Panc1 (cell line): ENCODE results near the gene DNASE2B.

ENCODE experiments used
- POLR2AphosphoS5 ChIP-seq: IDR thresholded peaks from 2 replicates; pipeline ENCODE4 v1.6.1; 2012; ENCODE audit warnings: mild to moderate bottlenecking, low read depth, low read length, moderate library complexity
- SIN3A ChIP-seq: IDR thresholded peaks from 2 replicates; pipeline ENCODE4 v1.6.1; 2012; ENCODE audit warnings: low read depth, mild to moderate bottlenecking, low read length, moderate library complexity, borderline replicate concordance; ENCODE audit not compliant: insufficient read depth
- TCF7L2 ChIP-seq: IDR thresholded peaks from 2 replicates; pipeline ENCODE4 v1.6.1; 2011; ENCODE audit warnings: mild to moderate bottlenecking, low read depth, low read length, inconsistent platforms
- TF ChIP-seq, protein P1 (sequence below): fragments of 450-650 bp; IDR thresholded peaks from 2 replicates; pipeline ENCODE4 v1.5.1; 2017; ENCODE audit warnings: mild to moderate bottlenecking
- TF ChIP-seq, protein P2 (sequence below), 2 experiments: IDR thresholded peaks; 2 replicates each; pipeline ENCODE4 v1.6.1; 2011 to 2012; ENCODE audit warnings: low read depth in 2 of 2, control low read depth in 1 of 2, low read length in 1 of 2, mild to moderate bottlenecking in 1 of 2, moderate library complexity in 1 of 2; ENCODE audit not compliant: insufficient read depth in 1 of 2

GRCh38 chr1:84366786-84367185 lies 31.5 kb upstream of the DNASE2B start:
- TF ChIP-seq SIN3A (no peak), TCF7L2 (no peak), POLR2AphosphoS5 (no peak)
- TF ChIP-seq, protein P1, sequence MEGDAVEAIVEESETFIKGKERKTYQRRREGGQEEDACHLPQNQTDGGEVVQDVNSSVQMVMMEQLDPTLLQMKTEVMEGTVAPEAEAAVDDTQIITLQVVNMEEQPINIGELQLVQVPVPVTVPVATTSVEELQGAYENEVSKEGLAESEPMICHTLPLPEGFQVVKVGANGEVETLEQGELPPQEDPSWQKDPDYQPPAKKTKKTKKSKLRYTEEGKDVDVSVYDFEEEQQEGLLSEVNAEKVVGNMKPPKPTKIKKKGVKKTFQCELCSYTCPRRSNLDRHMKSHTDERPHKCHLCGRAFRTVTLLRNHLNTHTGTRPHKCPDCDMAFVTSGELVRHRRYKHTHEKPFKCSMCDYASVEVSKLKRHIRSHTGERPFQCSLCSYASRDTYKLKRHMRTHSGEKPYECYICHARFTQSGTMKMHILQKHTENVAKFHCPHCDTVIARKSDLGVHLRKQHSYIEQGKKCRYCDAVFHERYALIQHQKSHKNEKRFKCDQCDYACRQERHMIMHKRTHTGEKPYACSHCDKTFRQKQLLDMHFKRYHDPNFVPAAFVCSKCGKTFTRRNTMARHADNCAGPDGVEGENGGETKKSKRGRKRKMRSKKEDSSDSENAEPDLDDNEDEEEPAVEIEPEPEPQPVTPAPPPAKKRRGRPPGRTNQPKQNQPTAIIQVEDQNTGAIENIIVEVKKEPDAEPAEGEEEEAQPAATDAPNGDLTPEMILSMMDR, result no peak
- TF ChIP-seq, protein P2, sequence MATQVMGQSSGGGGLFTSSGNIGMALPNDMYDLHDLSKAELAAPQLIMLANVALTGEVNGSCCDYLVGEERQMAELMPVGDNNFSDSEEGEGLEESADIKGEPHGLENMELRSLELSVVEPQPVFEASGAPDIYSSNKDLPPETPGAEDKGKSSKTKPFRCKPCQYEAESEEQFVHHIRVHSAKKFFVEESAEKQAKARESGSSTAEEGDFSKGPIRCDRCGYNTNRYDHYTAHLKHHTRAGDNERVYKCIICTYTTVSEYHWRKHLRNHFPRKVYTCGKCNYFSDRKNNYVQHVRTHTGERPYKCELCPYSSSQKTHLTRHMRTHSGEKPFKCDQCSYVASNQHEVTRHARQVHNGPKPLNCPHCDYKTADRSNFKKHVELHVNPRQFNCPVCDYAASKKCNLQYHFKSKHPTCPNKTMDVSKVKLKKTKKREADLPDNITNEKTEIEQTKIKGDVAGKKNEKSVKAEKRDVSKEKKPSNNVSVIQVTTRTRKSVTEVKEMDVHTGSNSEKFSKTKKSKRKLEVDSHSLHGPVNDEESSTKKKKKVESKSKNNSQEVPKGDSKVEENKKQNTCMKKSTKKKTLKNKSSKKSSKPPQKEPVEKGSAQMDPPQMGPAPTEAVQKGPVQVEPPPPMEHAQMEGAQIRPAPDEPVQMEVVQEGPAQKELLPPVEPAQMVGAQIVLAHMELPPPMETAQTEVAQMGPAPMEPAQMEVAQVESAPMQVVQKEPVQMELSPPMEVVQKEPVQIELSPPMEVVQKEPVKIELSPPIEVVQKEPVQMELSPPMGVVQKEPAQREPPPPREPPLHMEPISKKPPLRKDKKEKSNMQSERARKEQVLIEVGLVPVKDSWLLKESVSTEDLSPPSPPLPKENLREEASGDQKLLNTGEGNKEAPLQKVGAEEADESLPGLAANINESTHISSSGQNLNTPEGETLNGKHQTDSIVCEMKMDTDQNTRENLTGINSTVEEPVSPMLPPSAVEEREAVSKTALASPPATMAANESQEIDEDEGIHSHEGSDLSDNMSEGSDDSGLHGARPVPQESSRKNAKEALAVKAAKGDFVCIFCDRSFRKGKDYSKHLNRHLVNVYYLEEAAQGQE (IDR thresholded peaks at IDR 0.05; ENCODE audit: insufficient read depth in 1 of 2, low read depth in 2 of 2, low read length in 1 of 2), result no peak
